ENCODE measurements around the gene TM6SF1. TPM values are rescaled to one million over a fixed set of nuclear protein-coding genes. Genes with fewer than 3 reads are reported as not detected.
"Not testable (repeated sequence)": the region's sequence is repeated elsewhere in the genome, so short reads cannot be mapped to it uniquely, and the experiment has no call there.

Gene TM6SF1
- total RNA-seq, 1 experiment from 2014 or later = 0.69 TPM

DNA sequence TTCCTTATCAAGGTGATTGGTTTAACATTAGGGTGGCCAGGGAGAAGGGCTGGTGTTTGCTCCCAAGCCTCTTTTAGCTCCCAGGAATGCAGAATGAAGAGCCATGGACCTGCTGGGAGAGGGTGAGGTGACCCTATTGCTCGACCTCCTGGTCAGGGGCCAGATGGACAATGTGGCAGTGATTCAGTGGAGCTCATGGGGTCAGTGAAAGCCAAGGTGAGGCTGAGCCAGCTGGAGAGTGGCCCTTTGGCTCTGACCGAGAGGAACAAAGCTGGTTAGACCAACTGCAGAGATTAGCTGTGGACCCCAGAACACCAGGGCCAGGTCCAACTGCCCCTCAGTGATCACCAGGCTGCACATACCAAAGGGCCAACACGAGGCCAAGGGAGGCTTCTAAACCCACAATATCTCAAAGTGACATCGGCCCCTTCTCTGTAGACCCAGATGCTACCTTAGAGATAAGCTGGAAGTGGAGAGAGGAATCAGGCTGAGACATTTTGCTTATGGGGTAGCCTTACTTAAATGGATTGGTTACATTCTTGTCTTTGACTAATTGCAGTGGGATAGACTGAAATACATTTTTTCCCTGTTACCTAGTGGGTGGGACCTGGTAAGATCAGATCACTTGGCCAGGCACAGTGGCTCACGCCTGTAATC is 24.6 kb upstream of the TM6SF1 start:
- H3K27ac ChIP-seq (ENCODE audit: low read length) = no peak overlapping the region
- ChIA-PET POLR2A (no interaction called here), CTCF (no interaction called here)
- peaks cover 12% of the 10 kb centered on the region for H3K27me3 ChIP-seq (ENCODE audit: control insufficient read depth, insufficient read depth, low read length)
- in situ Hi-C loops (cut with HindIII; ENCODE audit: low pct_unique_long_range_greater_than_20kb, low sequenced_read_pairs) (no loop called here), intact Hi-C loops (cut with micrococcal nuclease; ENCODE audit: unreplicated experiment) (no loop called here)
- TF ChIP-seq SIN3A (IDR thresholded peaks at IDR 0.05; ENCODE audit: borderline replicate concordance, insufficient read depth, low read depth, low read length) = no peak
- no peak for TF ChIP-seq POLR2AphosphoS5 (IDR thresholded peaks at IDR 0.05; ENCODE audit: low read depth, low read length)
- TF ChIP-seq, protein P1, sequence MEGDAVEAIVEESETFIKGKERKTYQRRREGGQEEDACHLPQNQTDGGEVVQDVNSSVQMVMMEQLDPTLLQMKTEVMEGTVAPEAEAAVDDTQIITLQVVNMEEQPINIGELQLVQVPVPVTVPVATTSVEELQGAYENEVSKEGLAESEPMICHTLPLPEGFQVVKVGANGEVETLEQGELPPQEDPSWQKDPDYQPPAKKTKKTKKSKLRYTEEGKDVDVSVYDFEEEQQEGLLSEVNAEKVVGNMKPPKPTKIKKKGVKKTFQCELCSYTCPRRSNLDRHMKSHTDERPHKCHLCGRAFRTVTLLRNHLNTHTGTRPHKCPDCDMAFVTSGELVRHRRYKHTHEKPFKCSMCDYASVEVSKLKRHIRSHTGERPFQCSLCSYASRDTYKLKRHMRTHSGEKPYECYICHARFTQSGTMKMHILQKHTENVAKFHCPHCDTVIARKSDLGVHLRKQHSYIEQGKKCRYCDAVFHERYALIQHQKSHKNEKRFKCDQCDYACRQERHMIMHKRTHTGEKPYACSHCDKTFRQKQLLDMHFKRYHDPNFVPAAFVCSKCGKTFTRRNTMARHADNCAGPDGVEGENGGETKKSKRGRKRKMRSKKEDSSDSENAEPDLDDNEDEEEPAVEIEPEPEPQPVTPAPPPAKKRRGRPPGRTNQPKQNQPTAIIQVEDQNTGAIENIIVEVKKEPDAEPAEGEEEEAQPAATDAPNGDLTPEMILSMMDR (IDR thresholded peaks at IDR 0.05) = no peak
- TF ChIP-seq, protein P2, sequence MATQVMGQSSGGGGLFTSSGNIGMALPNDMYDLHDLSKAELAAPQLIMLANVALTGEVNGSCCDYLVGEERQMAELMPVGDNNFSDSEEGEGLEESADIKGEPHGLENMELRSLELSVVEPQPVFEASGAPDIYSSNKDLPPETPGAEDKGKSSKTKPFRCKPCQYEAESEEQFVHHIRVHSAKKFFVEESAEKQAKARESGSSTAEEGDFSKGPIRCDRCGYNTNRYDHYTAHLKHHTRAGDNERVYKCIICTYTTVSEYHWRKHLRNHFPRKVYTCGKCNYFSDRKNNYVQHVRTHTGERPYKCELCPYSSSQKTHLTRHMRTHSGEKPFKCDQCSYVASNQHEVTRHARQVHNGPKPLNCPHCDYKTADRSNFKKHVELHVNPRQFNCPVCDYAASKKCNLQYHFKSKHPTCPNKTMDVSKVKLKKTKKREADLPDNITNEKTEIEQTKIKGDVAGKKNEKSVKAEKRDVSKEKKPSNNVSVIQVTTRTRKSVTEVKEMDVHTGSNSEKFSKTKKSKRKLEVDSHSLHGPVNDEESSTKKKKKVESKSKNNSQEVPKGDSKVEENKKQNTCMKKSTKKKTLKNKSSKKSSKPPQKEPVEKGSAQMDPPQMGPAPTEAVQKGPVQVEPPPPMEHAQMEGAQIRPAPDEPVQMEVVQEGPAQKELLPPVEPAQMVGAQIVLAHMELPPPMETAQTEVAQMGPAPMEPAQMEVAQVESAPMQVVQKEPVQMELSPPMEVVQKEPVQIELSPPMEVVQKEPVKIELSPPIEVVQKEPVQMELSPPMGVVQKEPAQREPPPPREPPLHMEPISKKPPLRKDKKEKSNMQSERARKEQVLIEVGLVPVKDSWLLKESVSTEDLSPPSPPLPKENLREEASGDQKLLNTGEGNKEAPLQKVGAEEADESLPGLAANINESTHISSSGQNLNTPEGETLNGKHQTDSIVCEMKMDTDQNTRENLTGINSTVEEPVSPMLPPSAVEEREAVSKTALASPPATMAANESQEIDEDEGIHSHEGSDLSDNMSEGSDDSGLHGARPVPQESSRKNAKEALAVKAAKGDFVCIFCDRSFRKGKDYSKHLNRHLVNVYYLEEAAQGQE (IDR thresholded peaks at IDR 0.05; ENCODE audit: insufficient read depth in 1 of 2, low read depth in 2 of 2, low read length in 1 of 2) = no peak
- no peak for TF ChIP-seq TCF7L2 (IDR thresholded peaks at IDR 0.05; ENCODE audit: low read depth, low read length)
- H3K4me1 ChIP-seq (ENCODE audit: control insufficient read depth, insufficient read depth, low read length) = no peaks in the 10 kb centered on the region
- DNase-seq (ENCODE audit: low read depth, low spot score) = no peak
- no peaks in the 10 kb centered on the region for H3K36me3 ChIP-seq (ENCODE audit: control insufficient read depth, insufficient read depth, low read length)
- no peak for ATAC-seq
- no TSS peak for BruUV-seq (replicated peaks)
- H3K9me3 ChIP-seq (ENCODE audit: control insufficient read depth, insufficient read depth, low read depth, low read length) = no peaks in the 10 kb centered on the region
- H3K4me3 ChIP-seq (ENCODE audit: low read depth in 2 of 2, low read length in 2 of 2) = no peak overlapping the region

DNA sequence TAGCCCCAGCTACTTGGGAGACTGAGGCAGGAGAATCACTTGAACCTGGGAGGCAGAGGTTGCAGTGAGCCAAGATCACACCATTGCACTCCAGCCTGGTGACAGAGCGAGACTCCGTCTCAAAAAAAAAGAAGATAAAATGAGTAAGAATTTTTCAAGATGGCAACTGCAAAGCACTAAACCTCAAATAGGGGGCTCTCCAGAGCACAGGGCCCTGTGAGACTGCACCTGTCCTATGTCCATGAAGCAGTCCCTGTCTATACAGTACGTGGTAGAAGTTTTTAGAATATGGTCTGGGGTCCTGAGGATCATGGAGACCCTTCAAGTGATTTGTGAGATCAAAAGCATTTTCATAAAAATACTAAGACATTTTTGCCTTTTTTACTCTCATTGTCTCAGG is 22.0 kb upstream of the TM6SF1 start:
- intact Hi-C loops (cut with micrococcal nuclease; ENCODE audit: unreplicated experiment); H3K9me3 ChIP-seq (ENCODE audit: control insufficient read depth, insufficient read depth, low read depth, low read length); POLR2A ChIA-PET; H3K4me1 ChIP-seq (ENCODE audit: control insufficient read depth, insufficient read depth, low read length); H3K36me3 ChIP-seq (ENCODE audit: control insufficient read depth, insufficient read depth, low read length); CTCF ChIA-PET; DNase-seq (ENCODE audit: low read depth, low spot score); ATAC-seq; H3K27me3 ChIP-seq (ENCODE audit: control insufficient read depth, insufficient read depth, low read length); BruUV-seq (replicated peaks); H3K27ac ChIP-seq (ENCODE audit: low read length); H3K4me3 ChIP-seq (ENCODE audit: low read depth in 2 of 2, low read length in 2 of 2); in situ Hi-C loops (cut with HindIII; ENCODE audit: low pct_unique_long_range_greater_than_20kb, low sequenced_read_pairs): not testable (repeated sequence)

DNA sequence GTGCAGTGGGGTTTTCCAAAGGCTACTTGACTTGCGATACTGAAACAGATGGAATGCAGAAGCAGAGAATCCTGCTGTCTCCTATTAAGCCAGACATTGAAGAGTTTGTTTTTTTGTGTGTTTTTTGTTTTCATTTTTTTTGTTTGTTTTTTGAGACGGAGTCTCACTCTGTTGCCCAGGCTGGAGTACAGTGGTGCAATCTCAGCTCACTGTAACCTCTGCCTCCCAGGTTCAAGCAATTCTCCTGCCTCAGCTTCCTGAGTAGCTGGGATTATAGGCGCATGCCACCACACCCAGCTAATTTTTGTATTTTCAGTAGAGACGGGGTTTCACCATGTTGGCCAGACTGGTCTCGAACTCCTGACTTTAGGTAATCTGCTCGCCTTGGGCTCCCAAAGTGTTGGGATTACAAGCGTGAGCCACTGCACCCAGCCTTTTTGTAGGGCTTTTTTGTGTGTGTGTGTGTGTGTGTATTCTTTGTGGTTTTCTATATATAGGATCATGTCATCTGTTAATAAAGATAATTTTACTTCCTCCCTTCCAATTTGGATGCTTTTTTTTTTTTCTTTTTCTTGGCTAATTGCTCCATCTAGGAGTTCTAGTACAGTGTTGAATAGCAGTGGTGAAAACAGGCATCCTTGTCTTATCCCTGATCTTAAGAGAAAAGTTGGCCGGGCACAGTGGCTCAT is 21.4 kb upstream of the TM6SF1 start:
- BruUV-seq (replicated peaks); in situ Hi-C loops (cut with HindIII; ENCODE audit: low pct_unique_long_range_greater_than_20kb, low sequenced_read_pairs); intact Hi-C loops (cut with micrococcal nuclease; ENCODE audit: unreplicated experiment); H3K36me3 ChIP-seq (ENCODE audit: control insufficient read depth, insufficient read depth, low read length); ATAC-seq; H3K27me3 ChIP-seq (ENCODE audit: control insufficient read depth, insufficient read depth, low read length); DNase-seq (ENCODE audit: low read depth, low spot score); H3K27ac ChIP-seq (ENCODE audit: low read length); H3K9me3 ChIP-seq (ENCODE audit: control insufficient read depth, insufficient read depth, low read depth, low read length); H3K4me1 ChIP-seq (ENCODE audit: control insufficient read depth, insufficient read depth, low read length); CTCF ChIA-PET; POLR2A ChIA-PET; H3K4me3 ChIP-seq (ENCODE audit: low read depth in 2 of 2, low read length in 2 of 2): not testable (repeated sequence)
- TF ChIP-seq, protein P1 (IDR thresholded peaks at IDR 0.05) = peak; percentile 2; the same call in 1 of the 2 replicates

Data from Panc1 (cell line).